Measurements from ENCODE around the gene FAM20C.

The FAM20C gene

DNA sequence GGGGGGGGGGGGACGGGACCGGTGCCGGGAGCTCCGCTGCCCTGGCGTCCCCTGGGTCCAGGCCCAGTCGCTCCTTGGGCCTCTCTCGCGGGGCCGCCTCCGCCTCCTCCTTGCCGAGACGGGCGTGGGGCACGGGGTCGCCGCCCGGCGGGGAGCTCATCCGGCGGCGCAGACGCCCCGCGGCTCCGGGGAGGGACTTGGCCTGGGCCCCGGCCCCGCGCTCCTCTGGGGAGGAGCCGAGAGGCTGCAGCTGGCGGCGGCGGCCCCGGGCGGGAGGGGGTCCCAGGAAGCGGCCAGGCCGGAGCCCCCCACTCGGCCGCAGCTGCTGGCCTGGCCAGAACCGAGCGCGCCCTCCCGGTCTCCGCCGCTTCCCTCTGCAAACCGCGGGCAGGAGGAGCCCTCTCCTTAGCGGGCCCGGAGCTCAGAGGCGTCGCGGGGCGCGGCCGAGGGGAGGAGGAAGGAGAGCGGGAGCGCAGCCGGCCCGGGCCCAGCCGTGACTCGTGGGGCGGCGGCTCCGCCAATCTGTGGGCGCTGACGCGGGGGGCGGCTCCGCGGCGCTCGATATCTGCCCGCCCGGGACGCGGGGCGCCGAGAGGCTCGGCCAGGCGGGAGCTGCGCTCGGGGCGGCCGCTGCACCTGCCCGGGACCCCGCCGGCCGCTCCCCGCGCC lies at the start of gene FAM20C:
FAM20C (plus strand) TSS at position 591 of the 669 bp plus-strand sequence. CDS start 629 bp downstream, outside the sequence.
- Histone ChIP-seq H3K9ac (ENCODE audit: low read length in 5 of 5) (peak within 1 kb of the TSS in 4 of 5 donors; percentile 10 to 67 (median 55)), H3K27ac (ENCODE audit: low read depth, low read length) (no peak within 1 kb of the TSS), H3K27me3 (ENCODE audit: control insufficient read depth in 5 of 5, insufficient read depth in 4 of 5, low read length in 5 of 5) (peaks cover 0 to 3% (median 0%) of the 10 kb centered on the region in 5 donors), H3K4me3 (ENCODE audit: low read depth in 1 of 5, low read length in 5 of 5) (peak within 1 kb of the TSS; percentile 67 to 80 (median 75)), H3K9me3 (ENCODE audit: control insufficient read depth in 5 of 5, low read length in 5 of 5) (no peaks in the 10 kb centered on the region), H3K36me3 (ENCODE audit: control insufficient read depth in 5 of 5, insufficient read depth in 5 of 5, low read length in 5 of 5) (peaks cover 0 to 19% (median 16%) of the 10 kb centered on the region in 5 donors), H3K4me1 (ENCODE audit: control insufficient read depth in 5 of 5, insufficient read depth in 5 of 5, low read length in 5 of 5) (peaks cover 12 to 51% (median 43%) of the 10 kb centered on the region in 5 donors)

DNA sequence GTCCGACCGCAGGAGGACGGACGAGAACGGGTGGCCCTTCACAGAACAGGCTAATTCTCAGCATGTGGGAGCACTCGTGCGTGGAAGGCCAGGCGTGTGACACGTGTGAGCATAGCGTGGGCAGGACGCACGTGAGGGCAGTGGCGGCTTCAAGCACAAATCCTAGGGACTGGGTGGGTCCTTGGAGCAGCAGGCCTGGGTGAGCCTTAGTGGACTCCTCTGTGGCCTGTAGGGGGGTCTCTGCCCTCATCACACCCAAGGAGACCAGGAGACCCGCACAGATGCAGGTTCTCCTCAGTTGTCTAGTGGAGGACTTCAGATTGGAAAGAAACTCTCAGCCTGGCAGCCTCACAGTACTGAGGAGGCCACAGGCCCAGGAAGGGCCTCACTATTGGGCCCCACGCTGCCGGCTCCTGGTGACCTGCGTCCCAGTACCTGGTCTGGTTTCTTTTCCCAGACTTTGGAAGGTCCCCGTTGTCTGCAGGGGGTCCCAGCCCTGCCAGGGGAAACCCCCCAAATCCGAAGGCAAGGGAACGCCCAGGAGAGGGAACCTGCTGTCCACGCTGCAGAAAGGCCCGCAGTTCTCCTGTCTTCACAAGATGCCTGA lies 49.1 kb upstream of the FAM20C start:
- Histone ChIP-seq H3K9me3 (ENCODE audit: control insufficient read depth in 5 of 5, low read length in 5 of 5) (no peaks in the 10 kb centered on the region), H3K27ac (ENCODE audit: low read depth, low read length) (no peak overlapping the region), H3K36me3 (ENCODE audit: control insufficient read depth in 5 of 5, insufficient read depth in 5 of 5, low read length in 5 of 5) (peaks cover 0 to 5% (median 0%) of the 10 kb centered on the region in 5 donors), H3K4me1 (ENCODE audit: control insufficient read depth in 5 of 5, insufficient read depth in 5 of 5, low read length in 5 of 5) (peaks cover 4 to 17% (median 10%) of the 10 kb centered on the region in 5 donors), H3K9ac (ENCODE audit: low read length in 5 of 5) (no peak overlapping the region), H3K27me3 (ENCODE audit: control insufficient read depth in 5 of 5, insufficient read depth in 4 of 5, low read length in 5 of 5) (no peaks in the 10 kb centered on the region), H3K4me3 (ENCODE audit: low read depth in 1 of 5, low read length in 5 of 5) (no peak overlapping the region)

DNA sequence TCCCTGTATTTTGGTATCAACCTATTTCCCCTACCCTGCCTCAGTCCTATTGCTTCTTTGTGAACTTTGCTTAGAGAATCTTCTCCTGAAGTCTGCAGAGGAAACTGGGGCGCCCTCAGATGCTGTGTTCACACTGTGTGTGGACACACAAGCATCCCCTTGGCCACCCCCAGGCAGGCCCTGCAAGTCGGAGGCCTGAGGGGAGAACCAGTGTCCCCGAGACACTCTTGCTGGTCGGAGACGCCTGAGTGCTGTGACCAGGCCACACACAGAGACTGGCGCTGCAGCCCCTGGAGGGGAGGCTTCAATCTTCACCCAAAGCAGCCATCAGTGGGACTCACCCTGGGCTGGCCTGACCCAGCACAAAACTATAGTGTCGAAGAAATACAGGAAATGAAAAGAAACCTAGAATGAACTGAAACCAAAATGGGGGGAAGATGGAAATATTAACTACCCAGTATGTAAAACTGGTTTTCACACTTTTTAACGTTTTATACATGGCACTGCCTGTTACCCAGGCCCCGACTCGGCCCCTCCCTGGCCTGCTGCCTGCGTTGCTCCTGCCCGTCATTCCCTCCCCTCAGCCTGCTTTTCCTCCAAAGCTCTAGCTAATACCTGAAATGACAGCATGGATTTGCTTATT lies 48.4 kb upstream of the FAM20C start:
- Histone ChIP-seq H3K4me1 (ENCODE audit: control insufficient read depth in 5 of 5, insufficient read depth in 5 of 5, low read length in 5 of 5) (peaks cover 4 to 23% (median 17%) of the 10 kb centered on the region in 5 donors), H3K36me3 (ENCODE audit: control insufficient read depth in 5 of 5, insufficient read depth in 5 of 5, low read length in 5 of 5) (peaks cover 0 to 5% (median 0%) of the 10 kb centered on the region in 5 donors), H3K27ac (ENCODE audit: low read depth, low read length) (no peak overlapping the region), H3K27me3 (ENCODE audit: control insufficient read depth in 5 of 5, insufficient read depth in 4 of 5, low read length in 5 of 5) (no peaks in the 10 kb centered on the region), H3K9me3 (ENCODE audit: control insufficient read depth in 5 of 5, low read length in 5 of 5) (no peaks in the 10 kb centered on the region), H3K9ac (ENCODE audit: low read length in 5 of 5) (no peak overlapping the region), H3K4me3 (ENCODE audit: low read depth in 1 of 5, low read length in 5 of 5) (no peak overlapping the region)

DNA sequence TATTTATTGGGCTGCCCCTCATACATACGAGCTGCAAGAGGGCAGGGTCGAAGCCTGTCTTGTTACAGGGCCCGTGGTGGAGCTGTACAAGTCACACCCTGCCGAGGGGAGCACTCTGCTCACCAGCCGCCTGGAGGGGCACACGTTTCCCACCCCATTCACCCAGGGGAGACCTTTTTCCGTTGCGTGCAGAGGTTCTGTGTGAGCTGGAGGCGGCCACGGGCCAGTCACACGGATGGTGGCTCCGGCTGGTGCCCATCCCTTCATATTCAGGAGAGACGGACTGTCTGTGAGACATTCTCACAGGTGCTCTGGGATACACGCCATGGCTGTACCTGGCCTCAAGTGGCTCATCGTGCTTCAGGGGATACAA lies 47.9 kb upstream of the FAM20C start:
- H3K4me1 ChIP-seq (ENCODE audit: control insufficient read depth in 5 of 5, insufficient read depth in 5 of 5, low read length in 5 of 5): peaks cover 4 to 23% (median 17%) of the 10 kb centered on the region in 5 donors
- H3K4me3 ChIP-seq (ENCODE audit: low read depth in 1 of 5, low read length in 5 of 5): no peak overlapping the region
- no peaks in the 10 kb centered on the region for H3K27me3 ChIP-seq (ENCODE audit: control insufficient read depth in 5 of 5, insufficient read depth in 4 of 5, low read length in 5 of 5)

DNA sequence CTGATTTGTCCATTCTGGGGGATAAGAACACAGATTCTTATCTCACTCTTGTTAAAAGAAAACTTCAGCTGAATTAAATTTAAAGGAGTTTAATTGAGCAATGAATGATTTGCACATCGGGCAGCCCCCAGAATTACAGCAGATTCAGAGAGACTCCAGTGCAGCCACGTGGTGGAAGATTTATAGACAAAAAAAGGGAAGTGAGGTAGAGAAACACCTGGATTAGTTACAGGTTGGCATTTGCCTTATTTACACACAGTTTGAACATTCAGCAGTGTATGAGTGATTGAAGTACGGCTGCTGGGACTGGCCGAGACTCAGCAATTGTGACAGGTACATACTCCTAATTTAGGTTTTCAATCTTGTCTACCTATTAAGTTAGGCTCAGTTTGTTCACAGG lies 46.5 kb upstream of the FAM20C start:
- no peaks in the 10 kb centered on the region for H3K27me3 ChIP-seq (ENCODE audit: control insufficient read depth in 5 of 5, insufficient read depth in 4 of 5, low read length in 5 of 5)
- H3K9me3 ChIP-seq (ENCODE audit: control insufficient read depth in 5 of 5, low read length in 5 of 5): no peaks in the 10 kb centered on the region
- H3K27ac ChIP-seq (ENCODE audit: low read depth, low read length): no peak overlapping the region
- H3K4me1 ChIP-seq (ENCODE audit: control insufficient read depth in 5 of 5, insufficient read depth in 5 of 5, low read length in 5 of 5): peaks cover 4 to 38% (median 30%) of the 10 kb centered on the region in 5 donors
- peaks cover 0 to 5% (median 0%) of the 10 kb centered on the region in 5 donors for H3K36me3 ChIP-seq (ENCODE audit: control insufficient read depth in 5 of 5, insufficient read depth in 5 of 5, low read length in 5 of 5)
- no peak overlapping the region for H3K4me3 ChIP-seq (ENCODE audit: low read depth in 1 of 5, low read length in 5 of 5)
- H3K9ac ChIP-seq (ENCODE audit: low read length in 5 of 5): no peak overlapping the region

More for the DNA sequence above, 47.9 kb upstream of the FAM20C start:
- H3K27ac ChIP-seq (ENCODE audit: low read depth, low read length): no peak overlapping the region
- H3K9me3 ChIP-seq (ENCODE audit: control insufficient read depth in 5 of 5, low read length in 5 of 5): no peaks in the 10 kb centered on the region
- H3K9ac ChIP-seq (ENCODE audit: low read length in 5 of 5): no peak overlapping the region
- peaks cover 0 to 5% (median 0%) of the 10 kb centered on the region in 5 donors for H3K36me3 ChIP-seq (ENCODE audit: control insufficient read depth in 5 of 5, insufficient read depth in 5 of 5, low read length in 5 of 5)

DNA sequence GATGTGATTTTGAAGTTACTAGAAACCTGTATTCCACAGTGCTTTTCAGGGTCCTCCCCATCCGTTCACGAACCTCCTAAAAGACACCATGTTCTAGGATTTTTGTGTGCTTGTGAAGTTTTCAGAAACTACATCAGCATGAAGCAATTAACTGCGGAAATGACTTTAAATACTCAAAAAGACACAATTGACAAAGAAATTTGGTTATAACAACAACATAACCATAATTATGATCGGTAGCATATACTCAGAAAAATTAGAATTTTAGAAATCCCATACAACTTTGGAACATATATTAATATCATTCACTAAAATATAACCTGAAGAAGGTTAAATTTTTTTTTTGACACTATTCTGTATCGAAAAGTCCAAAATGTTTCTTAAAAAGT lies 43.8 kb upstream of the FAM20C start:
- Histone ChIP-seq H3K4me1 (ENCODE audit: control insufficient read depth in 5 of 5, insufficient read depth in 5 of 5, low read length in 5 of 5) (peaks cover 0 to 30% (median 22%) of the 10 kb centered on the region in 5 donors), H3K9ac (ENCODE audit: low read length in 5 of 5) (peak overlapping the region; percentile 38 to 88 (median 75)), H3K9me3 (ENCODE audit: control insufficient read depth in 5 of 5, low read length in 5 of 5) (no peaks in the 10 kb centered on the region), H3K27me3 (ENCODE audit: control insufficient read depth in 5 of 5, insufficient read depth in 4 of 5, low read length in 5 of 5) (no peaks in the 10 kb centered on the region), H3K4me3 (ENCODE audit: low read depth in 1 of 5, low read length in 5 of 5) (peak overlapping the region; percentile 49 to 80 (median 69)), H3K36me3 (ENCODE audit: control insufficient read depth in 5 of 5, insufficient read depth in 5 of 5, low read length in 5 of 5) (peaks cover 0 to 5% (median 0%) of the 10 kb centered on the region in 5 donors), H3K27ac (ENCODE audit: low read depth, low read length) (peak overlapping the region; percentile 89)

DNA sequence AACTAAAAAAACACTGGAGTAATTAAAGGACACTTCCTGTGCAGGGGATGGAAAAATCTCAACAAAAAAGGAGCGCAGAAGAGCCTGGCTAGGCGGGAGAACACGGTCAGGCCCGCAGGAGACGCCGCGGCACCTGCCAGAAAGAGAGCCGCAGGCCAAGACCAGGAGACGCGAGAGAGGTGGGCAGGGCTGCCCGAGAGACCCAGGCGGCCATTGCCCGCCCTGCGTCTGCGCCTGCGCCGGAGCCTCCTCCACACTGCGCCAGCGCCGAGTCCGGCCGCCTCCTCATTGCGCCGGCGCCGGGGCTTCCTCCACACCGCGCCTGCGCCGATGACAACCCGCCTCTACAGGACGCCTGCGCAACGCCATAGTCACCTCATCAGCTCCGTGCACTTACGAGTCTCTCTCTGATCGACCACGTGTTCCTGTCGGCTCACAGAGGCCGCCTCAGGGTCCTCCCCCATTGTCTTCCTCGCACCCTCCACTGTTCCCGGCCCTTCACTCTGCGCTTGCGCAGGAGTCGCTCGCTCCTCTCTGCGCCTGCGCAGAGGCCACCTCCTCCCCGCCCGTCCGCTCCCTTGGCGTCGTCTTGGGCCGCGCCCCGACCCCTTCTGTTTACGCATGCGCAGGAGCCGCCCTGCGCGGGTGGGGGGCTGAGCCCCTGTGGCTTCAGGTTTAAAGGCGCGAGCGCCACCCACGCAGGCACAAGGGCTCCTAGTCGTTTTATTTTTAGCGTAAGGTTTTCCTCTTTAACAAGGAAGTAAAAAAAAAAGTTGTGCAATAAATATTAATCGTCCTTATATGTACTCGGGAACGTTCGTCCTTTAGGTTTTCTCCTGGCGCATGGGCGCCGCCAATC lies 43.2 kb upstream of the FAM20C start:
- no peaks in the 10 kb centered on the region for H3K27me3 ChIP-seq (ENCODE audit: control insufficient read depth in 5 of 5, insufficient read depth in 4 of 5, low read length in 5 of 5)
- H3K27ac ChIP-seq (ENCODE audit: low read depth, low read length): peak overlapping the region; percentile 89
- peaks cover 0 to 26% (median 22%) of the 10 kb centered on the region in 5 donors for H3K4me1 ChIP-seq (ENCODE audit: control insufficient read depth in 5 of 5, insufficient read depth in 5 of 5, low read length in 5 of 5)
- peak overlapping the region; percentile 38 to 88 (median 75) for H3K9ac ChIP-seq (ENCODE audit: low read length in 5 of 5)
- H3K36me3 ChIP-seq (ENCODE audit: control insufficient read depth in 5 of 5, insufficient read depth in 5 of 5, low read length in 5 of 5): peaks cover 0 to 5% (median 0%) of the 10 kb centered on the region in 5 donors
- no peaks in the 10 kb centered on the region for H3K9me3 ChIP-seq (ENCODE audit: control insufficient read depth in 5 of 5, low read length in 5 of 5)
- peak overlapping the region; percentile 49 to 80 (median 69) for H3K4me3 ChIP-seq (ENCODE audit: low read depth in 1 of 5, low read length in 5 of 5)

DNA sequence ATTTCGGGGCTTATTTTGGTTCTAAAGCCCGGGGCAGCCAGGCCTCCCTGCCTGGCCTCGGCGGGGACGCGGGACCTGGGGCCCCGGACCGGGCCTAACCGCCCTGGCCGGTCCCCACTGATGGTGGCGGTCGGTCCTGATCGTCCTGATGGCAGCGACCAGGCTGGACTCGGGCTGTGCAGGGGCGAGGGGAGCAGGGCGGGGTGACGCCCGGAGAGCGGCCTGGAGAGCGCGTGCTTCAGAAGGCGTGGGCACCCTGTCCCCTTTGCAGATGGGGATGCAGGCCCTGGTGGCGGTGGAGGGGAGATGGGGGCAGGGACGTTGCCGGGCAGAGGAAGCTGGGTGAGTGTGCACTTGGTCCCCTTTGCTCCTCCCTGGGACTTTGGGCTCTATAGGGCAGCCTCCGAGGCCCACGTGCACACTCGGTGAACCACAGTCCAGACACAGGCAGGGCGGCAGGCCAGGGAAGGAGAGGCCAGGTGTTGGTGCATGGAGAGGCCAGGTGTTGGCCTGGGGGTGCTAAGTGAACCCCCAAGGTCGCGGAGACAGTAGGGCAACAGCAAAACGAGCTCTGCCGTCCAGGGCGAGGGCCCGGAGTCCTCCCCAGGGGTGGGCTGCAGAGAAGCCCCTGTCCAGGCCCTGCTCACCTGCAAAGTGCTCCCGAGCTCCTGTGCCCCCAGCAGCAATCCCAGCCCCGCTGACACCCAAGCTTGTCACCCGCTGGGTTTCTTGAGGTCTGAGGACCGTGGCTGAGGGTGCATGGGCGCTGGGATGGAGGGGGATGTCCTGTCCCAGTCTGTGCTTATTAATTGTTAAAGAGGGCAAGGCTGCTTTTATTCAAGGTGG lies 42.4 kb upstream of the FAM20C start:
- Histone ChIP-seq H3K9ac (ENCODE audit: low read length in 5 of 5) (peak overlapping the region in 4 of 5 donors; percentile 68 to 84 (median 73)), H3K4me3 (ENCODE audit: low read depth in 1 of 5, low read length in 5 of 5) (peak overlapping the region; percentile 44 to 80 (median 69)), H3K4me1 (ENCODE audit: control insufficient read depth in 5 of 5, insufficient read depth in 5 of 5, low read length in 5 of 5) (peaks cover 0 to 24% (median 22%) of the 10 kb centered on the region in 5 donors), H3K36me3 (ENCODE audit: control insufficient read depth in 5 of 5, insufficient read depth in 5 of 5, low read length in 5 of 5) (peaks cover 0 to 5% (median 0%) of the 10 kb centered on the region in 5 donors), H3K27ac (ENCODE audit: low read depth, low read length) (peak overlapping the region; percentile 89), H3K9me3 (ENCODE audit: control insufficient read depth in 5 of 5, low read length in 5 of 5) (no peaks in the 10 kb centered on the region), H3K27me3 (ENCODE audit: control insufficient read depth in 5 of 5, insufficient read depth in 4 of 5, low read length in 5 of 5) (no peaks in the 10 kb centered on the region)

DNA sequence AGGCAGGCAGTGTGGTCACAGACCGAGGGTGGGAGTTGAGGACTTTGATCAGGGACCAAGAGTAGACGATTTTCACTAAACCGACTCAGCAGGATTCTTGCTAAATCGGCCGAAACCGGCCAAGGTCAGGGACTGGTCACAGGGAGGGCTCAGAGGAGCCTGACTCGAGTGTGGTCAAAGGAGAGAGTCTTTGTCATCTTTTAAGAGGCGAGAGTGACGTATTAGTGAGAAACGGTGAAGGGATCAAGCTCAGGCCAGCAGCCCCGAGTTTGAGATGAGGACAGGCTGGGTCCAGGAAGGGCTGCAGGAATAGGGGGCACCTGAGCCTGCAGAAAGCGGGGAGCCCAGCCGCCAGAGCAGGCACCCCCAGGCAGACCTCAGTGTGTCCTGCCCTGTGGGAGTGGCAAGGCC lies 41.6 kb upstream of the FAM20C start:
- Histone ChIP-seq H3K36me3 (ENCODE audit: control insufficient read depth in 5 of 5, insufficient read depth in 5 of 5, low read length in 5 of 5) (peaks cover 0 to 5% (median 0%) of the 10 kb centered on the region in 5 donors), H3K4me3 (ENCODE audit: low read depth in 1 of 5, low read length in 5 of 5) (no peak overlapping the region), H3K9me3 (ENCODE audit: control insufficient read depth in 5 of 5, low read length in 5 of 5) (no peaks in the 10 kb centered on the region), H3K27ac (ENCODE audit: low read depth, low read length) (peak overlapping the region; percentile 23), H3K4me1 (ENCODE audit: control insufficient read depth in 5 of 5, insufficient read depth in 5 of 5, low read length in 5 of 5) (peaks cover 0 to 25% (median 22%) of the 10 kb centered on the region in 5 donors), H3K27me3 (ENCODE audit: control insufficient read depth in 5 of 5, insufficient read depth in 4 of 5, low read length in 5 of 5) (no peaks in the 10 kb centered on the region), H3K9ac (ENCODE audit: low read length in 5 of 5) (peak overlapping the region in 1 of 5 donors; percentile 12)
